SK-N-MC (cell line): ENCODE measurements around the gene SCIN.

Source experiments
- EZH2 ChIP-seq: fragments of 200-600 bp; sonication (generic); IDR thresholded peaks from one replicate; pipeline ENCODE4 v1.6.1; 2017; ENCODE audit warnings: antibody characterized with exemption
- POLR2AphosphoS5 ChIP-seq: IDR thresholded peaks from 2 replicates; pipeline ENCODE4 v1.6.1; 2012; ENCODE audit warnings: mild to moderate bottlenecking, low read depth, low read length, borderline replicate concordance

- TF ChIP-seq EZH2 = no peak
- TF ChIP-seq POLR2AphosphoS5 = no peak
Measured at GRCh38 chr7:12690041-12690878, 119.7 kb downstream of the SCIN start.
